RWPE1 (cell line): ENCODE measurements around the gene GAS2.

Experiments
- CTCF ChIA-PET: fragments of 350-600 bp; sonication (Branson Sonifier 250); formaldehyde crosslinking; extraction: SDS; loops from one replicate; lab custom pipeline; 2021; lab: Yijun Ruan, JAX
- POLR2A ChIA-PET: fragments of 400-600 bp; formaldehyde crosslinking; extraction: SDS; loops from one replicate; lab custom pipeline; 2020; ENCODE audit warnings: antibody characterized with exemption; ENCODE audit not compliant: low non-redundant PET; lab: Yijun Ruan, JAX
- DNase-seq: peaks from one replicate; pipeline ENCODE4 v3.0.0; 2012; ENCODE audit warnings: low spot score
- H3K27ac ChIP-seq: fragments of 450-650 bp; 2 replicates; pipeline ENCODE4 v1.5.1; 2017
- TF ChIP-seq, protein P1 (sequence below): fragments of 450-650 bp; conservative IDR thresholded peaks from 2 replicates; pipeline ENCODE4 v1.5.1; 2017; ENCODE audit warnings: low read depth, mild to moderate bottlenecking

The GAS2 gene

DNA sequence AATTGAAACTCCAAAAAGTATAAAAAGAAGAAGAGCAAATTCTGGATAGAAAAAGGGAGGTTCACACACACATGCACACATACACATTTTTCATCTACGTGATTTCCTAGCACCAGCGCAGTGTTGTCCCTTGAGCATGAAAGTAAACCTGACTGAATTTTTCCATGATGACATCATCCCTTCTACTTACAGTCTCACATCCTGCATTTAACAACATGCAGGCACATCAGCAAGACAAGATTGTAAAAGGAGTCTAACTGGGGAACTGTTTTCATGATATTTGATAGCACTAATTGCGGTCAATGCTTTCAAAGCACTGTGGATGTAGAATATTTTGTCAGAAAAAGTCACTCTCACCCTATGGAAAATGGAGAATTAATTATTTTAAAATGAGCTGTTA, 36.6 kb downstream of the GAS2 start:
- DNase-seq: peak; percentile 59
- POLR2A ChIA-PET: no interaction called here
- CTCF ChIA-PET: interaction anchor here (0.6 to 1.0 kb wide), 2 partner anchors 9 to 163 kb away, joined by 4 to 5 read pairs; no protein-coding TSS in a partner anchor
- no peak overlapping the region for H3K27ac ChIP-seq
- TF ChIP-seq, protein P1, sequence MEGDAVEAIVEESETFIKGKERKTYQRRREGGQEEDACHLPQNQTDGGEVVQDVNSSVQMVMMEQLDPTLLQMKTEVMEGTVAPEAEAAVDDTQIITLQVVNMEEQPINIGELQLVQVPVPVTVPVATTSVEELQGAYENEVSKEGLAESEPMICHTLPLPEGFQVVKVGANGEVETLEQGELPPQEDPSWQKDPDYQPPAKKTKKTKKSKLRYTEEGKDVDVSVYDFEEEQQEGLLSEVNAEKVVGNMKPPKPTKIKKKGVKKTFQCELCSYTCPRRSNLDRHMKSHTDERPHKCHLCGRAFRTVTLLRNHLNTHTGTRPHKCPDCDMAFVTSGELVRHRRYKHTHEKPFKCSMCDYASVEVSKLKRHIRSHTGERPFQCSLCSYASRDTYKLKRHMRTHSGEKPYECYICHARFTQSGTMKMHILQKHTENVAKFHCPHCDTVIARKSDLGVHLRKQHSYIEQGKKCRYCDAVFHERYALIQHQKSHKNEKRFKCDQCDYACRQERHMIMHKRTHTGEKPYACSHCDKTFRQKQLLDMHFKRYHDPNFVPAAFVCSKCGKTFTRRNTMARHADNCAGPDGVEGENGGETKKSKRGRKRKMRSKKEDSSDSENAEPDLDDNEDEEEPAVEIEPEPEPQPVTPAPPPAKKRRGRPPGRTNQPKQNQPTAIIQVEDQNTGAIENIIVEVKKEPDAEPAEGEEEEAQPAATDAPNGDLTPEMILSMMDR: no peak

DNA sequence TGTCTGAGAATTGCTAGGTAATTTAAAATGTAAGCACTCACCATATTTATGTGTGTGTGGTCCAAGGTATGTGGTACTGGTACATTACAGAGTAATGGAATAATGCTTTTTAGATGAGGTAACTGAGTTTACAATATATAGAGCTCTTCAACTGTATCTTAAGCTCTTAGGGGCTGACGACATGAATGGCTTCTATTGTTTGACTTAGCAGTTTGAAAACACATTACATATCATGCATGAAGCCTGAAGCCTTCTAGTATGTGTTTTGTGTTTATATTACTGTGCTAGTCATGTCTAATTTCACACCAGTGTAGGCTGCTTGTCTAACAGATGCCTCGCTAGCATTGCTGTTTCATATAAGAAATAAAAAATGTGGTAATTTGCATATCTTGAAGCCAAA, 37.2 kb downstream of the GAS2 start:
- POLR2A ChIA-PET: no interaction called here
- DNase-seq: no peak
- TF ChIP-seq, protein P1: no peak
- no peak overlapping the region for H3K27ac ChIP-seq
- CTCF ChIA-PET: interaction anchor here (1.0 kb wide), 1 partner anchor 8 kb away, joined by 4 read pairs; no protein-coding TSS in a partner anchor

DNA sequence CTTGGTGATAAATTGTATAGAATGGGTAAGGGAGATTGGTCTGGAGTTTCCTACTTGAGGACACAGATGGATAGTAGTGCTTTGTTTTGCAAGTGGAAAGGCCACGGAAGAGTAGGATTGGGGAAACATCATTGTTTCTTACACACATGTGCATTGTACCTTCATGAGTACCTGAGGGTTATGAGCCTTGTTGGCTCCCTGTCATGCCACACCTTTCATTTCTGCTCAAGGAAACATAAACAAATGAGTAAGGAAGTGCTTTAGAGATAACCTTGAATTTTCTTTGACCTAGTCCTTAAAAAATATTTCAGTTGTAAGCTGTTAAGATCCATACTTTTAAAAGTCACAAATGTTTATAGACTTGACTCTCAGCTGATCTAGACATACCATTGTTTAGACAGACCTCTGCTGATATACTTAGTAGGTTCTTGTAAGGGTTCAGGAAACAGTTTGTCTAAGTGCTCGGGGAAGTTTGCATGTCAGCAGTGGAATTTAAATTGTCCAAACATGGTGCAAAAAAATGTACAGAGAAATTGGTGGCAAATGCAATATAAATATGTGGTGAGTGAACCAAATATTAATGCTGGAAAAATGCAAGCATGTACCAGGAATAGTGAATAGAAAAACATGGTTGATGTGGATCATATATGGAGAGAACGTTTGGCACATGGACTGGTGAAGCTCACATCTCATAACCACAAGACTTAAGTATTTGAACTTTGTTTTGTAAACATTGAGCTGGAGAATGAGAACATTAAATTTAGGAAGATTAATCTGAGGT, 40.9 kb downstream of the GAS2 start:
- no peak overlapping the region for H3K27ac ChIP-seq
- POLR2A ChIA-PET: no interaction called here
- DNase-seq: no peak
- CTCF ChIA-PET: no interaction called here
- TF ChIP-seq, protein P1: no peak

DNA sequence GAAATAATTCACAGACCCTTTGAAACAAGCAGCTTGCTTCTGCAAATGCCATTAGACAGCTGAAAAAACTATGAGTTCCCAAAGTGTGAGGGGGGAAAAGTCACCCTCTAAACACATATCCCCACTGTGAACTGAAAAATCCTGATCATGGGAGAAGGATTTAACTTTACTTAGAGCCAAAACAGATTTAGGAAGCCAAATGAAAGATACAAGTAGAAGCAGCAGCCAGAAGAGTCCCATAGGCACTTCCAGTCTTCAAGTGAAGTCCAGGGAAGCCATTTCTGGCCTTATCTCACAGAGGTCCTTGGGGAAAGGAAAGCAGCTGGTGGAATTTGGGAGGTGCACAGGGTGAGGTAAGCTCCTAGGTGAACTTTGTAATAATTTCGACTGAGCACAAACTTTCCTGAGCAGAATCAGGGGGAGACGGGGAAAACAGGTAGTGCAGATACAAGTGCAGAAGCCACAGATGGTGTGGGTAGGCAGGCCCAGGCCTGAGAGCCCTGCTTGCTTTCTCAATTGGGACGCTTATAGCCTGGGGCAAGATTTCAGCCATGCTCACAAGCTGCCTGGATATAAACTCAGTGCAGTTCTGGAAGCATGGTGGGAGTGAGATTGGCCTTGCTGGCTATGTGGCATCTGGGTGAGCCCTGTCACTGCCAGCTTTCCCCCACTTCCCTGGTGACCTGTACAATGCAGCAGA, 44.8 kb downstream of the GAS2 start:
- TF ChIP-seq, protein P1: no peak
- POLR2A ChIA-PET: no interaction called here
- CTCF ChIA-PET: interaction anchor here (0.7 kb wide), 2 partner anchors 8 to 40 kb away, joined by 3 to 4 read pairs; no protein-coding TSS in a partner anchor
- peak; percentile 39 for DNase-seq
- H3K27ac ChIP-seq: peak overlapping the region; percentile 58

DNA sequence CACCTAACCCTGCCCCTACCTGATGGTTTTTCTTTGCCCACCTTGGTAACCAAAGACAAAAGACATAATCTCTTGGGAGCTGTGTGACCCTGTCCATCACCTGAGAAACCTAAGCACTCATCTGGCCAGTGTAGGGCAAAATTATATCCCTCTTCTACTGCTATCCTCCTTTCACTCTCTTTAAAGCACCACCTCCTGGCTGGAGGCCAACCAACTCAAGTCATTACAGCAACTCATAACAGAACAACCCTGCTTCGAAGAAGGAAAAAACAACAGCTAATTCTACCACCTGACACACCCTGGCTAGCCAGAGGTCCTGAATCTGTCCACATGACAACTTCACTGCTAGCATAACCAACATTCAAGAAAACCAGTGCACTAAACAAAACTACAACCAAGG, 45.5 kb downstream of the GAS2 start:
- ChIA-PET CTCF (interaction anchor here (0.7 kb wide), 1 partner anchor 8 kb away, joined by 4 read pairs; no protein-coding TSS in a partner anchor), POLR2A (no interaction called here)
- TF ChIP-seq, protein P1: no peak
- no peak for DNase-seq
- peak overlapping the region; percentile 58 for H3K27ac ChIP-seq

DNA sequence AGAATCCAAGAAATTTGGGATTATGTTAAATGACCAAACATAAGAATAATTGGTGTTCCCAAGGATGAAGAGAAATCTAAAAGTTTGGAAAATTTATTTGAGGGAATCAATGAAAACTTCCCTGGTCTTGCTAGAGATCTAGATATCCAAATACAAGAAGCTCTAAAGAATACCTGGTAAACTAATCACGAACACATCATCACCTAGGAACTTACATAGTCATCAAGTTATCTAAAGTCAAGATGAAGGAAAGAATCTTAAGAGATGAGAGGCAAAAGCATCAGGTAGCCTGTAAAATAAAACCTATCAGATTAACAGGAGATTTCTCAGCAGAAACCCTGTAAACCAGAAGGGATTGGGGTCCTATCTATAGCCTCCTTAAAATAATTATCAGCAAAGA, 46.9 kb downstream of the GAS2 start:
- H3K27ac ChIP-seq: no peak overlapping the region
- POLR2A ChIA-PET: no interaction called here
- DNase-seq: no peak
- CTCF ChIA-PET: interaction anchor here (0.6 kb wide), 1 partner anchor 41 kb away, joined by 3 read pairs; no protein-coding TSS in a partner anchor
- TF ChIP-seq, protein P1: no peak
